GM12891 (cell line): Measurements from ENCODE around the gene ZKSCAN4.

Experiments used
- POLR2A ChIP-seq: IDR thresholded peaks from 2 replicates; pipeline ENCODE4 v1.6.1; 2011; ENCODE audit warnings: low read depth, low read length, control low read depth
- POLR2AphosphoS5 ChIP-seq: IDR thresholded peaks from 2 replicates; pipeline ENCODE4 v1.6.1; 2011; ENCODE audit warnings: low read depth, low read length, control low read depth
- SPI1 ChIP-seq: IDR thresholded peaks from 2 replicates; pipeline ENCODE4 v1.6.1; 2011; ENCODE audit warnings: low read depth, low read length, control low read depth
- TAF1 ChIP-seq: IDR thresholded peaks from 2 replicates; pipeline ENCODE4 v1.6.1; 2011; ENCODE audit warnings: low read depth, low read length, control low read depth

GRCh38 chr6:28248916-28249315, 3.2 kb downstream of the ZKSCAN4 start:
- no peak for TF ChIP-seq POLR2A
- no peak for TF ChIP-seq SPI1
- no peak for TF ChIP-seq TAF1
- no peak for TF ChIP-seq POLR2AphosphoS5
